Measurements from ENCODE around the gene BABAM2.

Gene BABAM2

DNA sequence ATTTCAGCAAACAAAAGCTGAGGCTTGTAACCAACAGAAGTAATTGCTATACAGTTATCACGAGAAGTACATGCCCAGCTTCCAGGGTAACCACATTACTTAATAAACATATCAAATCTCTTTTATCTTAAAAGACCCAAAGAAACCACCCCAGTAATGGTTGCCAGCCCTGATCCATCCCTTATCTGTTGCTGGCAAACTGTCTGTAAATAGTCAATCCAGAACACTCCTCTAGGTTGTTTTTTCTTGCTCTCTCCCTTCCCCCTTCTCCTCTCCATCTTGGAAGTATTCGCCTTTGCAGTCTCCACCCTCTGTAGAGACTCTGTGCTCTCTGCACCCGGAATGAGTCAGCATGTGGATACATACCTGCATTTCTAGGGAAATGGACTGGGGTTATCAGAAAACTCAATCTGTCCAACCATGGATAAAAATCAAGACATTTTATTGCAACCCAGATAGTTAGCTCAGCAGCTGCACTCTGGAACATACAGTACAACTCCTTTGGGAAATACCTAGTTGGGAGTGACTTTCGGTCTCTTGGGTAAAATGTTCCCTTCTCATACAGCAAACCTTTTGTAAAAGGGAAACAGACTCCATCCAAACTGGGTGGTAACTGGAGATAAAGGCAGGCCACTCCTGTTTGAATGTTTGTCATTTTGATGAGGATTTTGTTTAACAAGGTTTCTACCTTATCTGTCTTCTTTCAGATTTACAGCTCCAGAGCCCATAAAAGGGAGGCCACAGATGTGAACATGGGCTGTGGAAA, 378.7 kb downstream of the BABAM2 start:
- DNase-seq = no peak

DNA sequence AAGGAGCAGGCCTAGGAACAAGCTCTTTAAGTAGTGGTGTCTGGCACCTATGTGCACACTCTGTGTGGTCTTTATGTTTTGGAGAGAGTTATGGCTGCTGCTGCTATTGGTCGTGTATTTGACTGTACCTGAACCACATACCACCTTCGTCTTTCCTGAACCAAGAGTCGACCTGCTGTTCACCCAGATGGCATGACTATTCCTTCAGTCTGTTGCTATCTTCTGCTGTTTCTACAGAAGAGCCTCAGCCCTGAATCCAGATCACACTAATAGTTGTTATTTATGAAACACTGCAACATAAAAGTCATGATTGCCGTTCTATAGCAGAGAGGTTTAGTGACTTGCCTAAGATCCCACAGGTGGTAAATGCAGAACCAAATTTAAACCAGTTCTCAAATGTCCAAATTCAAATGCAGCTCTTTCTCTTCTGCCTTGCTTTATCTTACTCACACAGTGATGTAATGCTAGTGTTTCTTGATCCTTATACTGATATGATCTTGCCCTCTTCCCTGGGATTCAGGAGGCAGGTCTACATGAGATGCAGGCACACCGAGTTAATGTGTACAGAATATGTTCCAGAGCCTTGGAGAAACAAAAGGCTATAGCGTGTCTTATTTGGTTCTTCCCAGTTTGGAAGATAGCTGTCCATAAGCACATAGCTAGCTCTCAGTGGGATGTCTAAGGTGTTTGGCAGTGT, 380.1 kb downstream of the BABAM2 start:
- DNase-seq = no peak

DNA sequence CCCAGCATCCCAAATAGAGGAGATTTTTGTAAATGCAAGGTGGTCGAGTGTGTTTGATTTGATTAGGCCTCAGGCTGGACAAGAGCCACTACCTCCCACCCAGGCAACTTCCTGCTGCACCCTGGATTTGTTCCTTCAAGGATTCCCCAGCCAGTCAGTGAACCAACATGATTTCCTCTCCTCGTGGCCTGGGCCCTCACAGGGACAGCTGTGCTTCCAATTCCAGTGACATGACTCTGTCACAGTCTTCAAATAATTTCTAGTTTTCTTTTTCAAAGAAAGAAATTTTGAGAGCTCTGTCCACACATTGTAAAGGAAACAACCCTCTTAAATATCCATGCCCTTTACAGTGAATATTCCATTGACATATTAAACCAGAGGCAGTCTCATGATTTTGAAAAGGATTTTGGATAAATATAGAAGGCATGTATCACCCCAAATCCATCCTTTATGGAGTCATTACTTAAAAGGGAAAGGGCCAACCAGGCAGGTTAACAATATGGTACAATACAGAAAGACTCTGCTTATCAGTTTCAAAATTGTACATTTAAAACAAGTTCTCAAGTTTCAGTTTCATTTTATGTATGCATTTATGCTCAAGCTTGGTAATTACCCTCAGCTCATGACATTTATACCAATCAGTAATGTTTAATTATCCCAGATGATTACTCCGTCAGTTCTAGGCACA, 380.8 kb downstream of the BABAM2 start:
- no peak for DNase-seq

DNA sequence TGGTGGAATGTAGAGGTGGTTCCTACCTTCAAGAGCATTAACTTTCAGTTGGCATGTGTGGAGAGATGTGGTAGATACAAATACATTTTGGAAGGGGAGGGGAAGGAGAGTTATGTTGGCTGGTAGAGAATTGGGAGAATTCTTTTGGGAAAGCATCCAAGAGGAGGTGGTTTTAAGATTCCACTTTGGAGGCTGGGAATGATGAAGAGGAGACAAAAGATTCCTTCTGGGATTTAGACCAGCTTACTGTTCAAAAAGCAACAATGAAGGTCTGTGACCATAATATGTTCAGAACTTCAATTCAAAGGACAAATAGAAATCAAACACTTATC, 381.4 kb downstream of the BABAM2 start:
- DNase-seq = no peak

DNA sequence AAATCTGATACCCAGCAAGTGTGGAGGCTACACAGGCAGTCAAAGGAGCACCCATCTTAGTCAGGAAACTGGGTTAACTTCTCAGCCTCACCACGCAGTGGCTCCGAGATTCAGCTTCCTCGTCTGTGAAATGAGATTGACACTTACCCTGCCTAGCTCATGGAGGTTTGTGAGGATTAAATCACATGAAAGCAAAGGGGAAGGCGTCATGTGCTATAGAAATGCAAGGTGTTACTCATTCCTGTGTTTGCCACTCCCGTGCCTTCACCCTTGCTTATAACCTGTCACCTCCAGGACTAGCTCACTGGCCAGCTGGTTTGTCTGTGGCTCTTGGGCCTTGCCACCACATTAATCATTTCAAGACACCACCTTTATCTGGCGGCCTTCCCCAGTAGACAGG, 383.2 kb downstream of the BABAM2 start:
- no peak for DNase-seq

DNA sequence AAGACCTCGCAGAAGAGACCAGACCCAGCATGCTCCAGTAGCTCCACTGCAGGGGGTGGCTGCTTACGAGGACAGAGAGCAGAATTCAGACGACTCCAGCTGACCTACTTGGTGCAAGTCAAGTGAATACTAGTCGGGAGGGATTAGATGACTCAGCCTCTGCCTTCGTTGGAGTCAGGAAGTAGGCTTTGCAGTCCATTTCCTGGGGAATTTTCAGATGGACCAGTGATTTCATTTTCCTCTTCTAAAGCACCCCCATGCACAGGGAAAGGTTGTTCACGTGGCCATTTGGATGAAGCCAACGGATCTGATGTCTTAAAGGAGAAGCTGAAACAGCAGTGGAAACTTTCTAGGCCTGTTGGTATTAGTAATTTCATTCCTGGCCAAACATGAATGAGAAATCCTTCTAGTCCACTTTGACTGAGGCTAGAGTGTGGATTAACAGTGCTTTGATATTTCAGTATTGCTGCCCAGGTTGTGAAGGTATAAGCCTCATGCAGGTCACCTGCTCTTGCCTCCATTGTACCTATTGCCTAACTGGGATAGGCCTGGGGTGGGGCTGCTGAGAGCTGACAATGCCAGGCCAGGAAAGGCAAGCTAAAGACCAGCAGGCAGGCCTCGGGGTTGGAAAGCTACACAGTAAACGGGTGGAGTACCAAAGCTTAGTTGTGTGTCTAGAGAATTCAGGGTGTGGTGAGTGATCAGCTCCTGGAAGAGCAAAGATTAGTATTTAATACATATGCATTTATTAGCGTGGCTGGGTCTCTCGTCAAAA, 384.6 kb downstream of the BABAM2 start:
- no peak for DNase-seq

DNA sequence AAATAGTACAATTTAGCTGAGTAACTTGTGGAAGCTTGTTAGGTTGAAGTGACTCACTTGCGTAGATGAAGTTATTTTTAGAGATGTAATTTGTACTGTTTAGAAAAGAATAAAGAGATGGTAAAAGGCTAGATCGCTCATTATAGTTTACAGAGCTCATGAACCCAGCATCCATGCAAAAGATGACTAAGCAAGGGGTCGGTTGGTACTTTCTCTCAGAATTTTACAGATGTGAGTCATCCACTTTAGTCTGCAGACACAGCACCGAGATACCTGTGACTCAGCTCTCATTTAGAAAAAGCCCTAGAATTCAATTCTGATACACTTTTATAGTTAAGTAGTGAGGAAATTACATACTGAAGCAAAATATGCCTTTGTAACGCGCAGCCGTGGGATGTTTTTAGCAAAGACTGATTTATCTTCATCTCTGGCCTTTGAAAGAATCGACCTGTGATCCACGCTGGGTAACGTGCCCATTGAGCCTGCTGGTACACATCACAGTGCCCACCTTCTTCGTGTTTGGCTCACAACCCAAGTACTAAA, 385.6 kb downstream of the BABAM2 start:
- DNase-seq = peak; percentile 22

DNA sequence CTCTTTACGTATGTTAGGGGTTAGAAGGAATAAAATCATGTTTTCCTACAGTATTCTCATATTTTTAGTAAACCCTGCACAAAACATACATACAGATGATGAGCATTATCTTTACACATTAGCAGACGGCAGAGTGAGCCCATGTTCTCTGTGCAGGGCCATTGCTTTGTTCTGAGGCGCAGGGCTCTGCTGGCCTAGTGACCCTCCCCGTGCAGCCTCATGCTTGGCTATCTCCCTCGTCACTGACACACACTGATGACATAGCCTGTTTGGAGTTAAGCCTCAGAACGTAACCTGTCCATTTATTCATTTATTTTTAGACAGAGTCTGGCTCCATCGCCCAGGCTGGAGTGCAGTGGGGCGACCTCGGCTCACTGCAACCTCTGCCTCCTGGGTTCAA, 386.3 kb downstream of the BABAM2 start:
- no peak for DNase-seq

DNA sequence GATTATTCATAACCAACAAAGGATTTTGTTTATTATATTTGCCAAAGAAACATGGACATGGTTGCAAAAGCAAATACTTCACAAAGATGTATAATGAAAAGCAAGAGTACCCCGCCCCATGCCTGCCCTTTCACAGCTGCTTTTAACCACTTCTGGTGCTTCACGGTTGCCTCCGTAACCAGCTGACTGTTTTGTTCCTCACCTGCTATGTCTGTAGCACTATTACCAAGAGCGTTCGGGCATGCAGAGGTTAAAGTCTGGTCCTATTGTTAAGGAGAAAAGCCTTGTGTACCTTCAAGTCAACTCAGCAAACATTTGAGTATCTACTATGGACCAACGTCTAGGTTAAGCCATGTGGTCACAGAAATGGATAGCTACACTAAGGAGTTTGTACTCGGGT, 386.9 kb downstream of the BABAM2 start:
- no peak for DNase-seq

DNA sequence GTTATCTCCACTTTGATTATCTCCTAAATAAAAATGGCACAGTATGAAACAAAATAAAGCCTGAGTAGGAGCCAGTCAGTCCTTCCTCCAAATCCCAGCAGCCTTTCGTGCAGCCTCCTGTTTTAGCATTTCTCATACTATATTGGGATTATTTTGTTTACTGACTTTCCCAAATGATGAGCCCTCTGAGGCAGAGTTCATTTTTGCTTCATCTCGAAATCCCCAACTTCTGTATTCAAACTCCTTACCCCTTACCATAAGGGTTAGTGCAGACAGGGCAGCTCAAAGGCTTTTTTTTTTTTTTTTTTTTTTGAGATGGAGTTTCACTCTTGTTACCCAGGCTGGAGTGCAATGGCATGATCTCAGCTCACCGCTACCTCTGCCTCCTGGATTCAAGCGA, 388.8 kb downstream of the BABAM2 start:
- DNase-seq = no peak

DNA sequence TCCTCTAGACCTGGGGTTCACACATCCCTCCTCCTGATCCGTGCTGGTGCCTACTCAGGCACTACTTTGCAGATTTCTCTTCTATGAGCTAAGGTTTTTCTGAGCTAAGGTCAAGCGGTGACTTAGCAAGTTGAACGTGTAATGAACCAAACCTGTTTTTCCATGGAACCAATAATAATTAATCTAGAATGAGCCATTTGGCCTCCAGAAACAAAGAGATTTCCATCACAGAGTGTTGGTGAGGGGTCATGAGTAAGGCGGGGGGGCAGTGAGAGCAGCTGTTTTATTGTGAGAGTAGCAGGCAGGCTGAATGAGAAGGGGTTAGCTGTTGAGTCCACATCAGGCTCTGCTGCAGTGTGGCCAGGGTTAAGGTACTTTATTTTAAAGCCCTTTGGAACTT, 390.1 kb downstream of the BABAM2 start:
- DNase-seq = no peak

DNA sequence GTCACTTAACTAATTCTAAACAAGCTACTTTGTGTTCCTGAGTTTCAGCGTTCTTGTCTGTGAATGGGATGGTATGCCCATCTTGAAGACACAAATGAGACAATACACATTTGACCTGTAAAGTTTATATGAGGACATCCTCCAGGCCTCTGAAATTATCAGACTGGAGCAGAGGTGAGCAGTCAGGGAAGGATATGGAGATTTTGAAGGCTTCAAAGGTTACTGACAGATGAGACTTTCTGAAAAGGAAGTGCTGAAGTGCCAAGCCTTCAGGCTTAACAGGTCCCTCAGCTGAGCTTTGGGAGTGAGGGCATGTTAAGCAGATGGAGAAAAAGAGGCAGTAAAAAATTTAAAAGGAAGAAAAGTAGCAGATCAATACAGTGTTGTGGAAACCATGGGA, 391.2 kb downstream of the BABAM2 start:
- DNase-seq = no peak

DNA sequence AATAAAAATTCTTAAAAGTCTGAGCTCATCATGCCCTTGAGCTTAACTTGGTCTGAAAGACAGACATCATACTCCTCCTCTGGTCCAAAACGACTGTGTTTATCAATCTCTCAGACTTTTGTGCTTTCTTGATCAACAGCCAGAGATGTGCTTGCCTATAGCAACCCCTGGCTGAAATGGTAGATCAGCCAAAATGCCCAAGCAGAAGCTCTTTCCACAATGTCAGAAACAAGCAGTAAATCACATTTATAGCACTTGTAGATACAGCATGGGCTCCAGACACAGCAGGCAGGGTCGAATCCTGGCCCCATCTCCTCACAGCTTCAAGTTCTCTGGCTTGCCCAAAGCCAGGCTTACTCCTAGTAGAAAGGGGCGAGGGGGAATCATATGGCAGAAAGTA, 391.7 kb downstream of the BABAM2 start:
- no peak for DNase-seq

DNA sequence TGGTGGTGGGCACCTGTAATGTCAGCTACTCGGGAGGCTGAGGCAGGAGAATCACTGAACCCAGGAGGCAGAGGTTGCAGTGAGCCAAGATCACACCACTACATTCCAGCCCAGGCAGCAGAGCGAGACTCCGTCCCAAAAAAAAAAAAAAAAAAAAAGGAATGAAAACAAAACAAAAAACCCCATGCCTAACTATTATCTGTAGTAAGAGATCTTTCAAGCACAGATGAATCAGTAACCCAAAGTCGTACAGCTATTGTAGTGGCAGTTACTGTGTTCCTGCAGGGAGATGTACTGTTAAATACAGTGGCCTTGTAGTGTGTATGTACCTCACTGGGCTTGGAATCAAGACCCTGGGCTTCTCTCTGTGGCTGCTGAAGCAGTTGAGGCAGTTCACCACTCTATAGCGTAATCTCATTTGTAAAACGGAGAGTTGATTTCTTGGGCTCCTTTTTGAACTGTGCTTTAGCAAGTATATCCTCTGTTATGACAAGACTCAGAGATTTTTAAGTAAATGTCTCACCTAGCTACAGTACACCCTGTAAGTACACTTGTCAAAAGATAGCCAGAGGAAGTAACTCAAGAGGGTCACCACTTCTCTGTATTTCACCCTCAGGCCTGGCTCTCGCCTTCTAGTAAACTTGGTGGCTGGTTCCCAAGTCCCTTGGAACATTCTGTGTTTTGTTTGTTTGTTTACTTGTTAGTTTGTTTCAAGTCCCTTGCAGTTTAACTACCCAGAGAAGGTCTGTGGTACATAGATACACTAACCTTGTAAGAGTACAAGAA, 392.5 kb downstream of the BABAM2 start:
- no peak for DNase-seq

DNA sequence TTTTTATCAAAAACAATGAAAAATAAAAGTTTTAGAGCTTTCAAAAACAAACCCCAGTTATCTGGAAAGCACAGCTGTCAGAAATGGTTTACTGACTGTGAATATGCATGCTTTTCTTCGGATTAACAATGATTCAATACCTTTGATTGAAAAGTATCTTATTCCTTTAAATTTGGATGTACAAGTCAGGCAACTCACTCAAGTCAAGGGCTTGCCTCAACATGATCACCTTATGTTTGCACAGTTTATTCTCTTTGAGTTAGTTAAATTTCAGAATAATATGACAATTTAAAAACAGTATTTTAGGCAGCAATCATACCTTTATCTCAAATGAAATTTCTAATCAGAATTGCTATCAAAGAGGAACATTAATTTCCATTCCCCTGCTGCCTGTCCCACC, 393.3 kb downstream of the BABAM2 start:
- no peak for DNase-seq

DNA sequence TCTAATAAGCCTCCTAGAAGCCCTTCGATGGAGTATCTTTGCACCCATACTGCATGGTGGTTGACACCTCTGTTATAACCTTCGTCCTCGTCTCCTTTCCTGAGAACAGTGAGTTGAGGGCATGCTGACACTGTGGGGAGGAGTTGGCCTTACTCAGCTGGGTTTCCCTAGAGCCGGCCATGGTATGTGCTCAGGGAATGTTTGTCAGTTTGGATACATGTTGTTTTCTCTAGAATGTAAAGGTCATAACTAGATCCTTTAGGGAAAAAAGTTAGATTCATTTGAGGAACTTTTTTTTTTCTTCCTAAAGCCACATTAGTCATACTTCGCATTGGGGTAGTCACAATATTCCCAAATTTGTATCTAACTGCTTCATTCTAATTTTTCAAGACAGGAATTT, 396.1 kb downstream of the BABAM2 start:
- no peak for DNase-seq

DNA sequence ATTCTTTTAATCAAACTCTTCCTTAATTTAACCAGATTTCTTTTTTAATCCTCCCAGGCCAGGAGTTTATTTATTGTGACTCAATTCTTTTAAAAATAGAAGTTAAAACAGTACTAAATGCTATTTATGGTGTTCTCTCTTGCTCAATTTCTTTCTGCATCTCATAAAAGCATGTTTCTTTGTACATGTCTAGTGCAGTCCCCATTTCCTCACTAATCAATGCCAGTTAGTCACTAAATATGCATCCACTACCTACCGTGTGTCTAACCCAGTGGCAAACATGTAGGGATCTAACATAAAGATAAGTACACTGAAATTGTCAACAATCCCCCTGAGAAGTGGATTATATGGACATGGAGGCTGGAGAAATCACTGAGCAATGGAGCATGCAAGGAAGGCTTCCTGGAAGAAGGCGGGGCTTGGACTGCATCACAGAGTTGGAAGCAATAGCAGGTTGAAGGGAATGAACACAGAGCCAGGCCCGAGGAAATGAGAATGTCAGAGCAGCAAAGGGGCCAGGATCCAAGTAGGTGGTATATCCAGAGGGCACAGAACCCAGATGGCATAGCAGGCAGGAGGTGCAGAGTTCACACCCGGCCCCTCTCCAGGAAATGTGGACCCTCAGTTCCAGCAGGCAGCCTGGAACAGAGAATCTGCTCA, 396.9 kb downstream of the BABAM2 start:
- DNase-seq = no peak

DNA sequence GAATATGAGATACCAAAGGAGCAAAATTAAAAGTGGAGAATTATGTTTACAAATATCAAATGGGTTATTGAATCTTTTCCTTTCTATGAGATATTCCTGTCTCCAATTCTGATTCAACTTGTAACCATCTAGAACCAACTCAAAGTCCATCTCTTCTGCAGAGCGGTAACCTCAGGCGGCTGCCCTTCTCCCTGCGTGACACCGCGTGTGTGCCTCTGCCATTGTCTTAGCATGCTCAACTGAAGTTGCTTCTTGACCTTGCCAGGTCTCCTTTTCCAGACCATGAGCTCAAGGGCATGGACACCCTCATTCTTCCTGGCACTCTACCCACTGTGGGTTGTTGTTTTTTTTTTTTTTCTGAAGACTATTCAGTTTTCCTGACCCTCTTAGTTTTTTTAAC, 398.1 kb downstream of the BABAM2 start:
- DNase-seq = no peak

DNA sequence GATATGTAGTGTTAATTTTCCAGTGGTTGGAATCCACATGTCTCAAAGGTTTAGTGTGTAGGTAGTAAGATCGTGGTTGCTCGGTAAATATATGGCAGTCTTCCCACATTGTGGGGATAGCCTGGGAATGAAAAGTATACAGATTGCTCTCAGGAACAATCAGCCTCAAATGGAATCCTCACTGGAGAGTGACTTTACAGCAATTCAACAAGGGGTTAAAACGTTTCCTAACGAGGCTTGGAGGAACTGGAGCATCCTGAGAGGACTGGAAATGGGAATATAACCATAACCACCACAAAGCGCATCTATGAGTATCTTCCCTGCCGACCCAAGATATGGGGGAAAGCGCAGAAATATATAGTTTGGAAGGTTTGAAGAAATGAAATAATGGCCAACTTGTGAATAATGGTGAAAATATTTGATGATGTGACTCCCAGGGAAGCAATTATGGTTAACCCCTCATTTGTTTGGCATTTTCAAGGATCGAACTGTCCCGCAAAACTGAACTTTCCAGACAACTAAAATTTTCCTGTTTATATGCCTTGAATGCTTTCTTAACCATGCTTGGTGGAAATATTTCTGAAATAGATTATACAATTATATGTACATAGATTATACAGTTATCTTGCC, 401.4 kb downstream of the BABAM2 start:
- DNase-seq = no peak

DNA sequence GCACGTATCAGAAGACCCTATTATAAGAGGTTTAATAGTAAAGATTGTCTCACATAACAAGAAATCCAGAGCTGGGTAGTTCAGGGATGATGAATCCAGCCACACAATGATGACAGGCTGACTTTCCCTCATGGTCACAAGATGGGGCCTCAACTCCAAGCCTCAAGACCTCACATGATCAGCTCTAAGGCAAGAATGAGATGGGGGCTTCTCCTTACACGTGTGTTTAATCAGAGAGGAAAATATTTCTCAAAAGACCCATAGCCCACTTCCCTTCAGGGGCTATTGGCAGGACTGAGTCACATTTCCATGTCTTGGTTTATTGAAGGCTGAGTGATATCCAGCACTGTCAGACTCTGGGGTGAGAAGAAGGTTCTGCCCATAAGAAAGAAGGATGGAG, 402.0 kb downstream of the BABAM2 start:
- no peak for DNase-seq

DNA sequence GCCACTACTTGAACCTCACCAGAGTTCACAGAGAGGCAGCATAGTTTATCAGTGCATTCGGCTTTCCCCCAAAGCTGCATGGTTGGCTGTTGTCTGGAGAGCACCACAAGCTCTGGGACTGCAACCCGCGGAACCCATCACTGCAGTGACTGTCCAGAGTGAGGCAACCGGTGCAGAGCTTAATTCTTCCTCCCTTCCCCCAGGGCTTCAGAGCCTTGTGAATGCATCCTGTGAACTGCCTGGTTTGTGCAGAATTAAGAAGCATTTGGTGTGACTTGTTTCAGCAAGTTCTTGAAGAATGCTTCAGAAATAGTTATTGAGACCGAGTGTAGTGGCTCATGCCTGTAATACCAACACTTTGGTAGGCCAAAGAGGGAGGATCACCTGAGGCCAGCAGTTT, 402.9 kb downstream of the BABAM2 start:
- DNase-seq = no peak
